B cell (primary cell): Measurements from ENCODE around the gene SFSWAP. TPM values are rescaled to one million over a fixed set of nuclear protein-coding genes. Genes with fewer than 3 reads are reported as not detected.

Experiments used
- ATAC-seq: fragments of 200-7000 bp; cut with Tn5 transposase; one replicate; pipeline ENCODE4 v1.10.0; 2021; ENCODE audit warnings: low read depth, mild to moderate bottlenecking, moderate number of reproducible peaks, moderate library complexity
- CTCF ChIA-PET: fragments of 350-600 bp; sonication (Branson Sonifier 250); formaldehyde crosslinking; loops from one replicate; lab custom pipeline; 2021; ENCODE audit warnings: antibody characterized with exemption, inconsistent platforms; lab: Charles Lee
- POLR2A ChIA-PET: fragments of 350-600 bp; sonication (Branson Sonifier 250); formaldehyde crosslinking; loops from one replicate; lab custom pipeline; 2021; ENCODE audit warnings: antibody characterized with exemption; lab: Charles Lee
- DNase-seq: peaks from one replicate; pipeline ENCODE4 v3.0.0; 2013
- H2AFZ ChIP-seq: 2 replicates; pipeline ENCODE4 v1.6.1; 2012; ENCODE audit warnings: mild to moderate bottlenecking, low read depth, low read length; ENCODE audit not compliant: insufficient read depth, poor library complexity, severe bottlenecking
- H3K27ac ChIP-seq, 2 donors: 1 replicate in 1 of 2; 2 replicates in 1 of 2; pipeline ENCODE4 v1.5.1; 2012 to 2013; ENCODE audit warnings: low read length in 2 of 2, mild to moderate bottlenecking in 2 of 2, moderate library complexity in 1 of 2
- H3K27me3 ChIP-seq, 4 experiments: fragments of 200-600 bp in 1 of 4; sonication (generic) in 1 of 4; replicated peaks in 1 of 4; 1 replicate in 2 of 4; 2 replicates in 2 of 4; pipeline versions ENCODE4 v1.6.1 to v1.7.0; 2013 to 2016; ENCODE audit warnings: low read length in 3 of 4, mild to moderate bottlenecking in 2 of 4, mixed read lengths in 1 of 4, moderate library complexity in 1 of 4; ENCODE audit not compliant: insufficient read depth in 4 of 4, control insufficient read depth in 3 of 4; ENCODE audit errors: control extremely low read depth in 1 of 4
- H3K36me3 ChIP-seq, 2 experiments: replicated peaks in 1 of 2; 1 replicate in 1 of 2; 2 replicates in 1 of 2; pipeline versions ENCODE4 v1.6.1 to v1.7.1; 2013; ENCODE audit warnings: low read length in 1 of 2; ENCODE audit not compliant: insufficient read depth in 2 of 2, control insufficient read depth in 1 of 2; ENCODE audit errors: control extremely low read depth in 1 of 2, extremely low read depth in 1 of 2
- H3K4me1 ChIP-seq, 2 donors: fragments of 200-600 bp in 1 of 2; sonication (generic) in 1 of 2; 1 replicate in 1 of 2; 2 replicates in 1 of 2; pipeline versions ENCODE4 v1.5.1 to v1.6.1; 2013 to 2017; ENCODE audit warnings: low read length in 2 of 2; ENCODE audit not compliant: control insufficient read depth in 2 of 2, insufficient read depth in 2 of 2
- H3K4me2 ChIP-seq: replicated peaks from 2 replicates; pipeline ENCODE3; 2012; ENCODE audit warnings: mild to moderate bottlenecking, low read depth, low read length; ENCODE audit not compliant: poor library complexity, severe bottlenecking
- H3K4me3 ChIP-seq, 5 experiments: fragments of 200-600 bp in 1 of 5; sonication (generic) in 1 of 5; 1 replicate in 3 of 5; 2 replicates in 2 of 5; pipeline versions ENCODE4 v1.5.1 to v1.7.0; 2011 to 2016; ENCODE audit warnings: low read length in 4 of 5, mild to moderate bottlenecking in 4 of 5, low read depth in 2 of 5, control low read depth in 1 of 5, moderate library complexity in 1 of 5; ENCODE audit not compliant: insufficient read depth in 1 of 5; ENCODE audit errors: control extremely low read depth in 1 of 5, extremely low read depth in 1 of 5
- H3K79me2 ChIP-seq: fragments of 200-600 bp; sonication (generic); one replicate; pipeline ENCODE4 v1.6.0; 2016; ENCODE audit warnings: low read length; ENCODE audit not compliant: control insufficient read depth, insufficient read depth
- H3K9ac ChIP-seq: fragments of 200-600 bp; sonication (generic); 2 replicates; pipeline ENCODE4 v1.6.1; 2017; ENCODE audit warnings: mild to moderate bottlenecking, low read length, moderate library complexity
- H3K9me3 ChIP-seq, 3 donors: one replicate each; pipeline versions ENCODE4 v1.6.1 to v1.7.1; 2013; ENCODE audit warnings: low read length in 2 of 3; ENCODE audit not compliant: control insufficient read depth in 2 of 3, insufficient read depth in 1 of 3; ENCODE audit errors: control extremely low read depth in 1 of 3
- H4K20me1 ChIP-seq: 2 replicates; pipeline ENCODE4 v1.6.0; 2012; ENCODE audit warnings: mild to moderate bottlenecking, low read length; ENCODE audit not compliant: insufficient read depth, control insufficient read depth, poor library complexity, severe bottlenecking
- H3K27ac Mint-ChIP-seq: one replicate; pipeline ENCODE4 v1.8.0; 2021; ENCODE audit warnings: mixed read lengths
- H3K27me3 Mint-ChIP-seq: one replicate; pipeline ENCODE4 v1.8.0; 2021; ENCODE audit warnings: mixed read lengths
- H3K4me1 Mint-ChIP-seq: one replicate; pipeline ENCODE4 v1.8.0; 2021; ENCODE audit warnings: mixed read lengths
- H3K4me3 Mint-ChIP-seq: one replicate; pipeline ENCODE4 v1.8.0; 2021; ENCODE audit warnings: mixed read lengths
- H3K9me3 Mint-ChIP-seq: one replicate; pipeline ENCODE4 v1.8.0; 2022; ENCODE audit warnings: mixed read lengths; ENCODE audit not compliant: insufficient read depth
- EZH2 ChIP-seq: IDR thresholded peaks from 2 replicates; pipeline ENCODE4 v1.6.1; 2012; ENCODE audit warnings: borderline replicate concordance, low read depth, mild to moderate bottlenecking, moderate library complexity, low read length; ENCODE audit not compliant: insufficient read depth, poor library complexity, severe bottlenecking
- WGBS: methylation state at CpG from one replicate; pipeline ENCODE4 v1.1.5; 2013; ENCODE audit warnings: missing lambda C conversion rate; ENCODE audit not compliant: insufficient coverage; 5-methylcytosine and 5-hydroxymethylcytosine counted together
- intact Hi-C: fragments of 100-400 bp; cut with micrococcal nuclease; formaldehyde crosslinking; loops from one replicate; pipeline ENCODE4 v1.10.0; 2022
- polyA plus RNA-seq: library from polyadenylated mRNA; depleted of rRNA; stranded (reverse); fragments of >200 nt; gene quantifications from 2 replicates; pipeline ENCODE4 v1.2.3, GENCODE V29; 2012
- total RNA-seq, 2 donors: library from RNA; stranded (reverse); fragments of 120-200 nt in 1 of 2; gene quantifications; 1 replicate in 1 of 2; 2 replicates in 1 of 2; pipeline versions ENCODE4 v1.2.3 to v1.2.4, GENCODE V29; 2013 to 2022
- TF ChIP-seq, protein P1 (sequence below): fragments of 200-600 bp; IDR thresholded peaks from one replicate; pipeline ENCODE4 v1.8.0; 2022; ENCODE audit warnings: antibody characterized with exemption, mild to moderate bottlenecking

Gene SFSWAP
- total and polyA plus RNA-seq, 2 donors (not counting 1 experiment from before 2014, with no cell fraction given) = 69.3 to 122 TPM

DNA sequence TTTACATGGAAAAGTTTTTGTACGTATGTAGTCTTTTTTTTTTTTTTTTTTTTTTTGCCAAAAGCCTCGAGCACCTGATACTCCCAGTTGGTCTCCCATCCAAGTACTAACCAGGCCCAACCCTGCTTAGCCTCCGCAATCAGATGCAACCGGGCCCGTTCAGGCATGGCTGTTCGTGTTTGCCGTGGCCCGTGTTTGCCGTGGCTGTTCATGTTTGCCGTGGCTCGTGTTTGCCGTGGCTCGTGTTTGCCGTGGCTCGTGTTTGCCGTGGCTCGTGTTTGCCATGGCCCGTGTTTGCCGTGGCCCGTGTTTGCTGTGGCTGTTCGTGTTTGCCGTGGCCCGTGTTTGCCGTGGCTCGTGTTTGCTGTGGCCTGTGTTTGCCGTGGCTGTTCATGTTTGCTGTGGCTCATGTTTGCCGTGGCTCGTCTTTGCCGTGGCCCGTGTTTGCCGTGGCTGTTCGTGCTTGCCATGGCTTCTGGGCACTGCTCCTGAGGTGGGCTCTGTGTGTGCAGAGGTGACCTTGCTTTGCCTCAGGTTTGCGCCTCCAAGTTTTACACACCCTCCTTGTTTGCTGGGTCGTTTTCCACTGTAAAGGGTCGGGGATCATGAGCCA, 90.5 kb downstream of the SFSWAP start:
- intact Hi-C loops = no loop called here
- H3K4me3 Mint-ChIP-seq = no peak overlapping the region
- DNase-seq = no peak
- no peak overlapping the region for H3K27ac Mint-ChIP-seq
- Histone ChIP-seq H3K9ac (no peak overlapping the region), H3K4me1 (peaks cover 12 to 23% of the 10 kb centered on the region in 2 donors), H4K20me1 (no peaks in the 10 kb centered on the region), H3K4me2 (no peak overlapping the region), H3K27ac (no peak overlapping the region), H3K9me3 (peaks cover 0 to 6% (median 0%) of the 10 kb centered on the region in 3 donors), H3K4me3 (no peak overlapping the region), H3K27me3 (no peaks in the 10 kb centered on the region), H3K79me2 (no peaks in the 10 kb centered on the region), H3K36me3 (peaks cover 0 to 42% of the 10 kb centered on the region in 2 experiments), H2AFZ (no peak overlapping the region)
- 91% methylated on average over 16 of the region's 35 CpGs for WGBS
- TF ChIP-seq EZH2 = no peak
- TF ChIP-seq, protein P1, sequence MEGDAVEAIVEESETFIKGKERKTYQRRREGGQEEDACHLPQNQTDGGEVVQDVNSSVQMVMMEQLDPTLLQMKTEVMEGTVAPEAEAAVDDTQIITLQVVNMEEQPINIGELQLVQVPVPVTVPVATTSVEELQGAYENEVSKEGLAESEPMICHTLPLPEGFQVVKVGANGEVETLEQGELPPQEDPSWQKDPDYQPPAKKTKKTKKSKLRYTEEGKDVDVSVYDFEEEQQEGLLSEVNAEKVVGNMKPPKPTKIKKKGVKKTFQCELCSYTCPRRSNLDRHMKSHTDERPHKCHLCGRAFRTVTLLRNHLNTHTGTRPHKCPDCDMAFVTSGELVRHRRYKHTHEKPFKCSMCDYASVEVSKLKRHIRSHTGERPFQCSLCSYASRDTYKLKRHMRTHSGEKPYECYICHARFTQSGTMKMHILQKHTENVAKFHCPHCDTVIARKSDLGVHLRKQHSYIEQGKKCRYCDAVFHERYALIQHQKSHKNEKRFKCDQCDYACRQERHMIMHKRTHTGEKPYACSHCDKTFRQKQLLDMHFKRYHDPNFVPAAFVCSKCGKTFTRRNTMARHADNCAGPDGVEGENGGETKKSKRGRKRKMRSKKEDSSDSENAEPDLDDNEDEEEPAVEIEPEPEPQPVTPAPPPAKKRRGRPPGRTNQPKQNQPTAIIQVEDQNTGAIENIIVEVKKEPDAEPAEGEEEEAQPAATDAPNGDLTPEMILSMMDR = no peak
- peaks cover 22% of the 10 kb centered on the region for H3K4me1 Mint-ChIP-seq
- ATAC-seq = no peak
- H3K27me3 Mint-ChIP-seq = no peaks in the 10 kb centered on the region
- peaks cover 2% of the 10 kb centered on the region for H3K9me3 Mint-ChIP-seq
- CTCF ChIA-PET = no interaction called here
- POLR2A ChIA-PET = no interaction called here

DNA sequence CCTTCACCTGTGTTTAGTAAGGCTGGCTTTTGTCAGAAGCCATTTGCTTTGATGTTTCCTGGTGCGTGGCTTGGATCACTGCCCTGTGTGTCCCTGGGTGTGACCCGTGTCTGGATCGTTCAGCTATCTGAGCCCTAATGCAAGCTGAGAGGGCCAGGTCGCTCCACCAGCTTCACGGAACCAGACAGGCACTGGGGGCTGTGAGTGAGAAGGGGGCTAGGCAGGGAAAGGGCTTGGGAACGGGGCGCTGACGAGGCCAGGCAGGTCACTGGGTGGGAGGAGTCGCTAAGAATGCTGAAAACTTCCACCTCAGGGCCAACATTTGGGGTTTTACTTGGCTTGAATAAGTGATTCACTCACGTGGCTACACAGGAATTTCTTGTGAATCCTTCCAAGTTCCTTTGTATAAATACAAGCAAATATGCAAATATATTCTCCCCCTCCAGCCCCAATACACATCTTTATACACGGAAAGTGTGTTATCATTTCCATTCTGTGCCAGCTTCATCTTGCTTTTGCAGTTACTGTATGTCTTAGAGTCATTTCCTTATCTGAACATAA, 93.2 kb downstream of the SFSWAP start:
- intact Hi-C loops = no loop called here
- Mint-ChIP-seq H3K9me3 (peaks cover 2% of the 10 kb centered on the region), H3K4me1 (peaks cover 15% of the 10 kb centered on the region), H3K27me3 (no peaks in the 10 kb centered on the region), H3K27ac (no peak overlapping the region), H3K4me3 (no peak overlapping the region)
- CTCF ChIA-PET = no interaction called here
- Histone ChIP-seq H4K20me1 (no peaks in the 10 kb centered on the region), H3K27ac (peak overlapping the region in 1 of 2 donors; percentile 45), H3K36me3 (peaks cover 0 to 23% of the 10 kb centered on the region in 2 experiments), H3K9ac (no peak overlapping the region), H3K4me3 (no peak overlapping the region), H3K4me1 (peaks cover 5 to 11% of the 10 kb centered on the region in 2 donors), H2AFZ (peak overlapping the region; percentile 49), H3K4me2 (peak overlapping the region; percentile 33), H3K27me3 (no peaks in the 10 kb centered on the region), H3K9me3 (peaks cover 0 to 10% (median 0%) of the 10 kb centered on the region in 3 donors), H3K79me2 (no peaks in the 10 kb centered on the region)
- POLR2A ChIA-PET = no interaction called here
- no peak for ATAC-seq
- TF ChIP-seq, protein P1 = no peak
- TF ChIP-seq EZH2 = no peak
- WGBS = 54% methylated on average over 5 of the region's 11 CpGs
- no peak for DNase-seq
